RWPE1 (cell line): ENCODE results near the gene TRAPPC5.

Experiments
- CTCF ChIA-PET: fragments of 350-600 bp; sonication (Branson Sonifier 250); formaldehyde crosslinking; extraction: SDS; loops from one replicate; lab custom pipeline; 2021; lab: Yijun Ruan, JAX
- POLR2A ChIA-PET: fragments of 400-600 bp; formaldehyde crosslinking; extraction: SDS; loops from one replicate; lab custom pipeline; 2020; ENCODE audit warnings: antibody characterized with exemption; ENCODE audit not compliant: low non-redundant PET; lab: Yijun Ruan, JAX
- DNase-seq: peaks from one replicate; pipeline ENCODE4 v3.0.0; 2012; ENCODE audit warnings: low spot score
- H3K27ac ChIP-seq: fragments of 450-650 bp; 2 replicates; pipeline ENCODE4 v1.5.1; 2017
- TF ChIP-seq, protein P1 (sequence below): fragments of 450-650 bp; conservative IDR thresholded peaks from 2 replicates; pipeline ENCODE4 v1.5.1; 2017; ENCODE audit warnings: low read depth, mild to moderate bottlenecking

Gene TRAPPC5

DNA sequence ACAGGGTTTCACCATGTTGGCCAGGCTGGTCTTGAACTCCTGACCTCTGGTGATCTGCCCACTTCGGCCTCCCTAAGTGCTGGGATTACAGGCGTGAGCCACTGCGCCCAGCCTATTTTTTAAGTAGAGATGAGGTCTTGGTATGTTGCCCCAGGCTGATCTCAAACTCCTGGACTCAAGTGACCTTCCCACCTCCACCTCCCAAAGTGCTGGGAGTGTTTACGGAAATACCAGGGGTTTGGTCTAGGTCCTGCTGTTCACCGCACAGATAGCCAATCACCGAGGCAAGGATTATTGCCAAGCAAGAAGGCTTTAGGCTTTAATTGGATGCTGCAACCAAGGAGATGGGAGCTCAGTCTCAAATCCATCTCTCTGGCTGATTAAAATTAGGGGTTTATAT, 39.7 kb downstream of the TRAPPC5 start:
- CTCF ChIA-PET, result no interaction called here
- H3K27ac ChIP-seq, result no peak overlapping the region
- POLR2A ChIA-PET, result no interaction called here
- DNase-seq, result no peak
- TF ChIP-seq, protein P1, sequence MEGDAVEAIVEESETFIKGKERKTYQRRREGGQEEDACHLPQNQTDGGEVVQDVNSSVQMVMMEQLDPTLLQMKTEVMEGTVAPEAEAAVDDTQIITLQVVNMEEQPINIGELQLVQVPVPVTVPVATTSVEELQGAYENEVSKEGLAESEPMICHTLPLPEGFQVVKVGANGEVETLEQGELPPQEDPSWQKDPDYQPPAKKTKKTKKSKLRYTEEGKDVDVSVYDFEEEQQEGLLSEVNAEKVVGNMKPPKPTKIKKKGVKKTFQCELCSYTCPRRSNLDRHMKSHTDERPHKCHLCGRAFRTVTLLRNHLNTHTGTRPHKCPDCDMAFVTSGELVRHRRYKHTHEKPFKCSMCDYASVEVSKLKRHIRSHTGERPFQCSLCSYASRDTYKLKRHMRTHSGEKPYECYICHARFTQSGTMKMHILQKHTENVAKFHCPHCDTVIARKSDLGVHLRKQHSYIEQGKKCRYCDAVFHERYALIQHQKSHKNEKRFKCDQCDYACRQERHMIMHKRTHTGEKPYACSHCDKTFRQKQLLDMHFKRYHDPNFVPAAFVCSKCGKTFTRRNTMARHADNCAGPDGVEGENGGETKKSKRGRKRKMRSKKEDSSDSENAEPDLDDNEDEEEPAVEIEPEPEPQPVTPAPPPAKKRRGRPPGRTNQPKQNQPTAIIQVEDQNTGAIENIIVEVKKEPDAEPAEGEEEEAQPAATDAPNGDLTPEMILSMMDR, result no peak

DNA sequence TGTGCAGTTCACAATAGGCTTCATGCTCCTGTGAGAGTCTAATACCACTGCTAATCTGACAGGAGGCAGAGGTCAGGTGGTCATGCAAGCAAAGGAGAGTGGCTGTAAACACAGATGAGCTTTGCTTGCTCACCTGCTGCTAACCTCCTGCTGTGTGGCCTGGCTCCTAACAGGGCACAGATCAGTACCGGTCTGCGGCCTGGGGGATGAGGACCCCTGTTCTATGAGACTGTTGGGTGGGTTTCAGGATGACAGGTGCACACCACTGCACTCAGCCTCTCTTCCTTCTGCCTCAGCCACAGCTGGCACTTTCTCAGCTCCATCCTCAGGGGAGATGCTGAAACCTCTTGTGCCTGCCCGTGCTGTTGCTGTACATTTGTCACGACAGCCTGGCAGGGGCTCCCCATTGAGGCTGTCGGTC, 41.6 kb downstream of the TRAPPC5 start:
- DNase-seq, result no peak
- ChIA-PET CTCF (no interaction called here), POLR2A (no interaction called here)
- no peak overlapping the region for H3K27ac ChIP-seq
- TF ChIP-seq, protein P1, result no peak

DNA sequence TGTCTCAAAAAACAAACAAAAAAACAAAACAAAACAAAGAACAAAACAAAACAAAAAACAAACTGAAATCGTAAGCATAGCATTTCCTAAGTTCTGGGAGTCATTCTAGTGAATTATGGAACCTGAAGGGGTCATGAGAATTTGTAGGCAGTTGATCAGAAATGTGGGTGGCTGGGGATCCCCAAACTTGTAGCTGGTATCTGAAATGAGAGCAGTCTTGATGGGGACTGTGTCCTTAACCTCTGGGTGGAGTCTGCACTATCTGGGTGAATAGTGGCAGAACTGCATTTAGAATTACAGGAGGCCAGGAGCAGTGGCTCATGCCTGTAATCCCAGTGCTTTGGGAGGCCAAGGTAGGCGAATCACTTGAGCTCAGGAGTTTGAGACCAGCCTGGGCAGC, 45.2 kb downstream of the TRAPPC5 start:
- ChIA-PET POLR2A (no interaction called here), CTCF (no interaction called here)
- no peak overlapping the region for H3K27ac ChIP-seq
- DNase-seq, result no peak
- TF ChIP-seq, protein P1, result no peak

DNA sequence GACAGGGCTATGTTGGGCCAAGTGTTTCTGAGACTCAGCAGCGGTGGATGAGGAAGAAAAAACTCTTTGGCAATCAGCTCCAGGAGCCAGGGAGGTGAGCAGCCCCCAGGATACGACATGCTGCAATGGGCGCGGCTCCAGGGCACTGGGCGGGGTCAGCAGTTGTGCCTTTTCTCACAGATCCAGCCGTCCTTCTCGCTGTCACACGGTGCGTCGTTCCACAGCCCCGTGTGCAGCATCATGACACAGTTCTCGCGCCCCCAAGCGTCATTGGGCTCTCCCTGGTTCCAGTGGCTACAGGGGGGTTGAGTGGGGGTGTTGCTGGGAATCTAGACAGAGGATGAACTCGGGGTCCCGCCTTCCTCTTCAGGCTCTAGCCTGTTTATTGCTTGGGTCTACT, 48.6 kb downstream of the TRAPPC5 start:
- ChIA-PET POLR2A (no interaction called here), CTCF (no interaction called here)
- H3K27ac ChIP-seq, result no peak overlapping the region
- TF ChIP-seq, protein P1, result no peak
- DNase-seq, result no peak

DNA sequence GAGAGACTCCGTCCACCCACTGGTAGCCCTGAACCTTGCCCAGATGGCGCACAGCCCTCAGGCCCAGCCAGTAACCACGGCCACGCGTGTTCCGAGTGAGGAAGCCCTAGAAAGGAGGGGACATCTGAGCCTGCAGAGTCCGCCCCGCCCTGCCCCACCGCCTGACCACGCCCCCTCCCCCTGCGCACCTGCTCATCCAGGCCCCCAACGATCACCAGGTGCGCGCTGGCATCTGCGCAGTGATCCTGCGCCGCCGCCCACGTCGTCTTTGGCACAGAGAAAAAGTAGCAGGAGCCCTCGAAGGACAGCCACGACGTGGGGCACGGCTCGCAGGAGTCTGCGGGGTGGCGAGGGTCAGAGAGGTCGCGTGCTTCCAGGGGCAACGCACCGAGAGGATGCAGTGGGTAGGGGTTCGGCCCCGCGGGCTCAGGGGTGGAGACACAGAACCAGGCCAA, 49.2 kb downstream of the TRAPPC5 start:
- POLR2A ChIA-PET, result no interaction called here
- DNase-seq, result no peak
- H3K27ac ChIP-seq, result no peak overlapping the region
- CTCF ChIA-PET, result no interaction called here
- TF ChIP-seq, protein P1, result no peak

DNA sequence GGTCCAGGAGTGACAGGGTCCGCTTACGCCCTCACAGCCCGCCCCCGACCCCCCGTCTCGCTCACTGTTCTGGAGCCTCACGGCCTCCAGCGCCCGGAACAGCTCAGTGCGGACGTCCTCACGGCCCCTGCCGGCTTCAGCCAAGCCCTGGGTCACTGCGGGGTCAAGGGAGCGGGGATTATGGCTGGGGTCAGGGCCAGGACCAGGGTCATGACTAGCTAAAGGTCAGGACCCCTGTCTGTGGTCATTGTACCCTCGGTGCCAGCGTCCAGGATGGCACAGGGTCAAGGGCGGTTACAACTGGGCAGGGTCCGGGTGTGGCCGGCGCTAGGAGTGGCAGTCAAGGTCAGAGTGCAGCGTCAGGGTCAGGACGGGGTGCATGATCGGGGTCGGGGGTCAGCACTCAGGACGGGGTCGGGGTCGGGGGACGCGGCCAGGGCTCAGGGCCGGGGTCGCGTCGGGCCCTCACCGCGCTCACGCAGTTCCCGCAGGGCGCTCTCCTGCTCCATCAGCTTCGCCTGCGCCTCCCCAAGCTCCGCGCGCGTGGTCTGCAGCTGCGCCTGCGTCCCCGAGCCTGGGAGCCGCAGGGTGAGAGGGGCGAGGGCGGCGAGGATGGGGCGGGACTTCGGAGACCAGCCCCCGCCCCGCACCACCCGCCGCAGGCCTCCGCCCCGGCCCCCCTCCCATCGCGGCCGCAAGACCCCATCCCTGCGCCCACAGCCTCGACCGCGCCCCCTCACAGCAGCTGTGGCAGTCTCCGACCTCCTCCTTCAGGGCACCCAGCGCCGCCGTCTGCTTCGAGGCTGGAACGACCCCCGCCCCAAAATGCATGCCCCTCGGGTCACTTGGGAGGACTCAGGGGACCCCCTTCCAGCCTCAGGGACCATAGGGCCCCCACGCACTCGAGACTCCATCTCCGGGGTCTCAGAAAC, 49.9 kb downstream of the TRAPPC5 start:
- CTCF ChIA-PET, result no interaction called here
- POLR2A ChIA-PET, result no interaction called here
- TF ChIP-seq, protein P1, result no peak
- no peak for DNase-seq
- no peak overlapping the region for H3K27ac ChIP-seq
